T47D (cell line): ENCODE results near the gene GSG1L.
"Not testable (repeated sequence)": the region's sequence is repeated elsewhere in the genome, so short reads cannot be mapped to it uniquely, and the experiment has no call there.

Source experiments
- DNase-seq, 2 experiments: peaks; one replicate each; pipeline versions ENCODE4 v3.0.0 to v3.0.0-alpha.2; 2011 to 2012; ENCODE audit warnings: low read depth in 1 of 2, low spot score in 1 of 2
- JUND ChIP-seq: IDR thresholded peaks from 2 replicates; pipeline ENCODE4 v1.6.1; 2012; ENCODE audit warnings: low read depth
- in situ Hi-C: cut with HindIII; loops from 2 replicates; pipeline ENCODE4 v1.10.0; 2016; ENCODE audit warnings: low sequenced_read_pairs, low pct_unique_long_range_greater_than_20kb

The GSG1L gene

DNA sequence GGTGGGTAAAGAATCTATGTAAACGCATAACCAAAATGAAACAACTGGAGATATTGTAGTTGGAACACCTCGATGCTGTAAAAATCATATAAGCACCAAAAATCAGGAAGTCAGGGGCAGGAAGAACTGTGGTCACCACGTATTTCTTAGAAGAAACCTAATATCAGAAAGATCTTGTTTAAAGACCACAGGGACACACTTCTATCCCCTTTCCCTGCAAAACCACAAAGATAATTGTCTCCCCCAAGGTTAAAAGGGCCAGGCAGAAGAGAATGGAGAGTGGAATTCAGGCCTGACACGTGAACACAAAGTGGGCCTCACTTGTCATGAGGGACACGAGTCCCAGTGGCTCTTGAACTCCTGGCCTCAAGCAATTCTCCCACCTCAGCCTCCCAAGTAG is 68.1 kb downstream of the GSG1L start:
- in situ Hi-C loops, result no loop called here
- TF ChIP-seq JUND, result no peak
- DNase-seq, result no peak

DNA sequence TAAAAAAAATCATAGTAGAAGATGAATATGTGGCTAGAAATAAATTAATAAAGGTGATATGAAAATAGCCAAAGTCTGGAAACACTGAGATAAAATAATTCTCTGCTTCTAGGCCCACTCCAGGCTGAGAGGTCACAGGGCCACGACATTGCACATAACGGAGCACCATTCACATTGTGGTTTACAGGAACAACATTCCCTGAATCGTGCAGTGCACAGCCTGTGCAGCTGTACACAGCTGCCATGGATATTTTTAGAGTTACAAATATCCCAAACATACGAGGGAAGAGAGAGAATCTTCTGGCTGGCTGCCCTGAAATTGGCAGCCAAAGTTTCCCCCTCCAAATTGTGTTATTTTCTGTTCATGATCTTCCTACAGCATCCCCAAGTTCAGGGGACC is 68.8 kb downstream of the GSG1L start:
- DNase-seq, result no peak
- TF ChIP-seq JUND, result no peak
- in situ Hi-C loops, result no loop called here

DNA sequence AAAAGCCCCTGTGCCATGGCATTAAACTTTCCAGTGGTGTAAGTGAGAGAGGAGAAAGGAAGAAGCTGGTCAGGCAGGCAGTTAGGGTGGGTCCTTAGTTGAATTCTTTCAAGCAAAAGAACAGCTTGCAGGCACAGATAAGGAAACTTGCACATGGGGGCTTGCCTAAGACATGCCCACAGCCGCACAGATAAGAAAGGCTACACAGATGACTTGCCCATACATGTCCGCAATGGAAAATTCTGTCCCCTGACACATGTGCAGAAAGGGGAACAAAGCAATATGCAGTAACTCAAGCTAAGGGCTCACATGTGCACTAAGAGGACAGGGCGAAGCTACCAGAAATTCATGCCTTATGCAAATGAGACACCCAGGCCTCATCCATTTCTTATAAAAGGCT is 69.9 kb downstream of the GSG1L start:
- no peak for DNase-seq
- in situ Hi-C loops, result no loop called here
- TF ChIP-seq JUND, result no peak

DNA sequence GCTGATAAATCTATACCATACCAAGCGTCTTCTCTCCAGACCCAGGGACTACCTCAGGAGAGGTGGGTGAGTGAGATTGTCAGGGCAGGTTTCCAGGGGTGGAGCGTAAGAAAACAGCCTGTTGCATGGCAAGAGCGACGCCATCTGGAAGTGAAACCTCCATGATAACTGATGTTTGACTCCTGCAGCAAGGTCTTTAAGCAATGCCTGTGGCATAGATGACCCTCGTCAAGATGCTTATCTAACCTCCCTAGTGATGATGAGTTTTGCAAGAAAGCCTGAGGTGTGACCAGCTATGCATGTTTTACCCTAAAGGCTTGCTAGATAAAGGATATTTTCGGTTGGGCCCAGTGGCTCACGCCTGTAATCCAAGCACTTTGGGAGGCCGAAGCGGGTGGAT is 71.6 kb downstream of the GSG1L start:
- no peak for DNase-seq
- in situ Hi-C loops, result no loop called here
- TF ChIP-seq JUND, result no peak

- DNase-seq, result no peak
- in situ Hi-C loops, result no loop called here
- no peak for TF ChIP-seq JUND
Measured at GRCh38 chr16:27985981-27986380, 77.5 kb downstream of the GSG1L start.

GRCh38 chr16:27984121-27984520 is 79.4 kb downstream of the GSG1L start:
- DNase-seq, result no peak
- in situ Hi-C loops, result no loop called here
- TF ChIP-seq JUND, result no peak

- in situ Hi-C loops, result no loop called here
- DNase-seq, result no peak
- TF ChIP-seq JUND, result no peak
Measured at GRCh38 chr16:27983244-27983643, 80.3 kb downstream of the GSG1L start.

GRCh38 chr16:27982184-27982583 is 81.3 kb downstream of the GSG1L start:
- DNase-seq, result peak in 1 of 2 experiments; percentile 20
- in situ Hi-C loops, result no loop called here
- TF ChIP-seq JUND, result no peak

- TF ChIP-seq JUND, result no peak
- in situ Hi-C loops, result no loop called here
- DNase-seq, result no peak
Measured at GRCh38 chr16:27980919-27981700, 82.4 kb downstream of the GSG1L start.

DNA sequence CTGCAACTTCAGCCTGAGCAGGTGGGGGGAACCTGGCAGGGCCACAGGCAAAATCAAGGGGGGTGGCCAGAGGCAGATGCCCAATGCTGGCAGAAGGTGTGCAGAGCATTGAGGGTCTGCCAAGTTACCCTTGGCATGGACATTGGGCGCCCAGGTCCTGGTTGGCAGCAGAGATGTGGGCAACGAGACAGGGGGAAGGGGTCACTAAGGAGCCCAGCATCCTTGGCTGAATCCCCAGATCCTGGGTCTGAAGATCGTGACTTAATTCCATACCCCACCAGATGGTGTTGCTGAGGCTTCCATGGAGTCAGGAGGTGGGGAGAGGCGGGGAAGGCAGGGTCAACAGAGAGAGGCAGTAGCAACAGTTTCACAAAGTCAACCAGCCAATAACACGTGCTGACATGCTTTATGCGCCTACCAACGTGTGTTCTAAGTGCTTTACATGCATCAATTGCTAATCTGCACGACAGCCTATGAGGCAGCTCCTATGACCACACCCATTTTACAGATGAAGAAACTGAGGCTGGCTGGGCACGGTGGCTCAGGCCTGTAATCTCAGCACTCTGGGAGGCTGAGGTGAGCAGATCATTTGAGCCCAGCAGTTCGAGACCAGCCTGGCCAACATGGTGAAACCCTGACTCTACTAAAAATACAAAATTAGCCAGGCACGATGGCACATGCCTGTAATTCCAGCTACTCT is 83.3 kb downstream of the GSG1L start:
- no peak for TF ChIP-seq JUND
- in situ Hi-C loops, result no loop called here
- no peak for DNase-seq

DNA sequence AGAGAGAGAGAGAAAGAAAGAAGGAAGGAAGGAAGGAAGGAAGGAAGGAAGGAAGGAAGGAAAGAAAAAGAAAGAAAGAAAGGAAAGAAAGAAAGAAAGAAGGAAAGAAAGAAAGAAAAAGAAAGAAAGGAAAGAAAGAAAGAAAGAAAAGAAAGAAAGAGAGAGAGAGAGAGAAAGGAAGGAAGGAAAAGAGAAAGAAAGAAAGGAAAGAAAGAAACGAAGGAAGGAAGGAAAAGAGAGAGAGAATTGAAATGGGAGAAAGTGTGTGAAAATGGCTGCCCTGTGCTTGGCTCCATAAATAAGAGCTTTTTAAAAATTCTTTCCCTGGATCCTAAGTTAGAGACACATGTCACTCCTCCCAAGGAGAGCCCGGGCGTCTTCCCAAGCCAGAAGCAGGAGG is 83.8 kb downstream of the GSG1L start:
- DNase-seq, in situ Hi-C loops: not testable (repeated sequence)

DNA sequence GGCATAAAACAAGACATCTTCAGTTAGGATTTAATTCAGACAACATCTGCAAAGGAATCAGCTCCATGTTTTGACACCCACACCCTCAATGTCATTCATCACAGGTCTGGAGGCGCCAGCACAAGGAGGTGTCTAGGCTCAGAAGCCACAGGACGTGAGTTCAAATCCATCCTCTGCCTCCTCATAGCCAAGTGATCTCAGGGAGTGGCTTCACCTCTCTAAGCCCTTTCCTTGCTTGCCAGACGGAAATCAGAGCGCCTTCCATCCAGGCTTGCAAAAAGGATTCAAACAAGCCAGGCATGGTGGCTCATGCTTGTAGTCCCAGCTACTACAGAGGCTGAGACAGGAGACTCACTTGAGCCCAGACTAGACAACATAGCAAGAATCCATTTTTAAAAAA is 84.6 kb downstream of the GSG1L start:
- in situ Hi-C loops, result no loop called here
- DNase-seq, result no peak
- TF ChIP-seq JUND, result no peak

- in situ Hi-C loops, result no loop called here
- no peak for DNase-seq
- no peak for TF ChIP-seq JUND
Measured at GRCh38 chr16:27977966-27978365, 85.5 kb downstream of the GSG1L start.
